GM21528 (cell line): ENCODE results near the gene TXNDC15.

Experiments
- ATAC-seq: cut with Tn5 transposase; IDR thresholded peaks from one replicate; pipeline ENCODE4 v1.9.1; 2021; ENCODE audit warnings: mild to moderate bottlenecking, moderate library complexity; ENCODE audit not compliant: unreplicated experiment, low FRiP score

TXNDC15 gene

DNA sequence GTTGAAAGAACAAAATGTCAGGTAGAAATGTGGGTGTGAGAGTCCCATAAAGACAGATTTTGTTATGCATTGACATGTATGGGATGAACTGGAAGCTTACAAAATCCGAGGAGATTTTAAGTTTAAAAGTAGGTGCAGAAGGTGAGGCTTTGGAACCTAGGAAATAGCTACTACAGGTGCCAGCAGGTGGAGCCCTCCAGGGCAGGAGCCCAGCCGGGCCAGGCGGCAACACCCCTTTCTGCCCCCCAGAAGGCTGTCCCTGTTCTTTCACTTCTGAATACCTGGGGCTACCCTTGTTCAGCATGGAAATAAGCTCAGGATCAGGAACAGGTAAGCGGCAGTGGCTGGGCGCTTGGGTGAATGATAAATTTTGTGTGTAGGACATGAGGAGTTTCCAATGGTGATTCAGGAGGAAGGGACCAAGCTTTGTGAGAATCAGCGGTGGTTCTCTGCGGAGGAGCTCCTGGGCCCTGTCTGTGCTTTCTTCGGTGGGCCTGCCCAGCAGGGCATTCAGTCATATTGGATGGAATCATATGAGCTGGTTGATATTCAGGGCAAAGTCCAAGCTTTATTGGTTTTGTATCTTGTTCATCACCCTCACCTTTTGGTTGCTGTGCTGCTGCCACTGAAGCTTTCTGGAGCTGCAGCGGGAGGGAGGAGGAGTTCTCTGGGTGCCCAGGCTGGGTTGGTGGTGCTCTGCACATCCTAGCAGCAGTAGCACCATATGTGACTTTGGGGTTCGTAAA, 43.1 kb downstream of the TXNDC15 start:
- ATAC-seq = no peak

DNA sequence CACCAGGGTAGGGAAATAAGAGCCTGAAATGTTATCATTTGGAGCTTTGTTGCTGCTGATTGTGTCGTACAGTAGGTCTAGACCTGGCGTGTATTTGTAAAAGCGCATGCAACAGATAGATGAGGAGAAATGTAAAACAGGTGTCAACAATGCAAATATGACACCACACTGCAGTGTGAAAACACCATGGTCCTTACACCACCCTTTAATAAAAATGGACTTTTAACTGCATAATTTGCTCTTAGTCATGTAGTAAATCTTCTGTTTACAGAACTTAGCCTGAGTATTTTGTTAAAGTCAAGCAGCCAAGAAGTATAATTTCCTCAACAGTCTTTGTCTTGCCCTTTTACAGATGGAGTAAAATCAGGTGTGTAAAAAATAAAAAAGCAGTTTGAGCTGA, 44.7 kb downstream of the TXNDC15 start:
- ATAC-seq = no peak

DNA sequence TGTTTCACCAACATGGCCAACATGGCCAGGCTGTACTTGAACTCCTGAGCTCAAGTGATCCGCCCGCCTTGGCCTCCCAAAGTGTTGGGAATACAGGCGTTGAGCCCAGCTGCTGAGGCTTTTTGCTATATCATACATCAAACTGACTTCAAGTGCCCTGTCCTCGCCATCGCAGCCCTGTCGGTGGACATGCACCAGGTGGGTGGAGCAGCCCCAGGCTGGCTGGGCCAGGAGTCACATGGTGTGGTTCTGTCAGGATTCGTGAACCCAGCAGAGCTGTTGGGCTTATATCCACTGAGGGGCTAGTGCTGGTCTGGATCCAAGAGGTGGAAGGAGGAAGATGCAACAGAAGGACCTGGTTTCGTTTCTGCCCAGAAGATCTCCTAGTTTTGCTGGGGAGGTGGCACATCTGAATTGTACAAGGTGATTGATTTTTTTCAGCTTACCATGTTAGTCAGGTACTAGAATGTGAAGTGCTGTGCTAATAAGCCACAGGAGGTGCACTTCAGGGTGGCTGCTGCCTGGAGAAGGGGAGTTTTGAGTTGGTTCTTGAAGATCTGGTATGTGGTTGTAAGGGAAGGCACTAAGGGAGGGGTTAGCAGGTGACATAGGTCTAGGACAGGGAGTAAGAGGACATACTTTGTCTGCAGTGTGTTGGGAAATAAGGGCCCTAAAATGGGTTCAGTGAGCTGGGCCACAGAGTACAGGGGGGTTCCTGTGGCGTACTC, 46.8 kb downstream of the TXNDC15 start:
- no peak for ATAC-seq

DNA sequence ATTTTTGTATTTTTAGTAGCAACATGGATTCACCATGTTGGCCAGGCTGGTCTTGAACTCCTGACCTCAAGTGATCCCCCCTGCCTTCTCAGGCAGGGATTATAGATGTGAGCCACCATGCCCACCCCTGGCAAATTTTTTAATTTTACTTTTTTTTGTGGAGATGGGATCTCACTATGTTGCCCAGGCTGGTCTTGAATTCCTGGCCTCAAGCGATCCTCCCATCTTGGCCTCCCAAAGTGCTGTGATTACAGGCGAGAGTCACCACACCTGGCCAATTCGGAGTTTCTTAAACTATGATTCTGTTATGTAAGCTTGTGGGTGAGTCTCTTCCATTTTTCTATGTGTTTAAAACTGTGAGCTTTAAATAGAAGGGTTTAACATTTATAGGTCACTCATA, 58.3 kb downstream of the TXNDC15 start:
- no peak for ATAC-seq

DNA sequence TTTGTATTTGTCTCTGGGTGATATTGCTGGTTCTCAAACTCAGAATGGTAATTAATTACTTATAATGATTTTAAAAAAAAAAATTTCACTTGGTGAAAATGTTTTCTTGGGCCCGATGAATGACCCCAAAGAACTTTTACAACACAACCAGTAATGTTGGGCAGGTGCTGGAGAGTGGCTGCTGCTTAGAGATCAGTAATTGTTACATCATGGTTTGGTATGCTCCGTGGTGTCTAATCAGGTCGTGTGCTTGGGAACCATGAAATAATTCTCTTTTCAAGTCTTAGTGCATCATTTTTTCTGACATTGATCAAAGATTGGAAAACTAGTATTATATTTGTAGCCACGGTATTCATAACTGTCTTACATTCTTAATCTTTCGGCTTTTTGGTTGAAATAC, 60.0 kb downstream of the TXNDC15 start:
- no peak for ATAC-seq

DNA sequence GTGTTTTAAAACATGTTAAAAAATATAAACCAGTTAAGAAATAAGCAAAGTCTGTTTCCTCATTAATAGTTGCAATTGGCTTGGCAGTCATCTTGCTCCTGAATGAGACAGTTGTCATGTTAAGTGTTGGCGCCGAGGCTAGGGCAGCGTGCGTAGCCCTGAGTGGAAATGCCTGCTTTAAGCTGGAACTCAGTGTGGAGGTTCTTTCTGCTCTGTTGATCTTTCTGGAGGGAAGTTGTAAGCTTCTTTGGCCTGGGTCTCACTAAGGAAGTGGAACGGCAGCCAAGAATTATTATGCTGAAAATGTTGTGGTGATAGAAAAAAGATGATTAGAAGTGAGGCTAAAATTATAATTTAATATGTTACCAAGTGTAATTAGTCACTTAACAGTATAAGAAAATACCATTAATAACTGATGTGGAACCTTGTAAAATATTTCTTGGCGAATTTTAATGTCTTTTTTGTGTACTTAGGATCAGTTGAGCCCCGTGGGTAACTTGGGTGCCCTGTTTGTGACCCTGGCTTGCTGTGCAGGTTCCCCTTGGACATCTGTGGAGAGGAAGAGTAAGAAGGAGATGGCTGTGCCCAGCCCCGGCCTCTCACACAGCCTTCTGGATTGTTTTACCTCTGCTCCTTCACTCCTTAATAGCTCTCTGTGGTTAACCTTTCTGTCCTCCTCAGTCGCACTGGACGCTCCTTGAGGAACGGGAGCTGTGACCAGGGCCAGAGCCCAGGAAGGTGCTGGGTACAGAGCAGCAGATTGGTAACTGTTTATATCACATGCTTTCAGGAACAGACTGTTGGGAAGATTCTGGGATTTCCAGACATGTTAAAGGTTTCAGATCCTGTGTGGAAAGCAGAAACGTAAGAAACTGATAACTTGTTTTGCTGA, 61.8 kb downstream of the TXNDC15 start:
- no peak for ATAC-seq

DNA sequence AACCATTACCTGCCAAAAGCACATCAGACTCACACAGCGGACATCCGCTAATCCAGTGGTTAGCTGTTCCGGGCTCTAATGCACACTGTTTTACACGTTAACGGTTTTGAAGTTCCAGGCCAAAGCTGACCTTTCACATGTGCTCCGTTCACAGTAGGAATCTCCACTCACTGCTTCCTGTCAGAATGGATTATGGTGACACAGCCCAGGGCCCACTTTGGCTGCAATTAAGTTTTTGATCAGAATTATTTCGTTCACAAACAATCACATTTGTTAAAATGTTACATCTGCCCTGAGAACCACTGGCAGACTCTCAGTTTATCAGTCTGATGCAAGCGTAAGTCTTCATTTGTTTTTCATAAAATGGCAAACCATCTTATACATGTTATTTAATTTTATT, 63.4 kb downstream of the TXNDC15 start:
- ATAC-seq = no peak

DNA sequence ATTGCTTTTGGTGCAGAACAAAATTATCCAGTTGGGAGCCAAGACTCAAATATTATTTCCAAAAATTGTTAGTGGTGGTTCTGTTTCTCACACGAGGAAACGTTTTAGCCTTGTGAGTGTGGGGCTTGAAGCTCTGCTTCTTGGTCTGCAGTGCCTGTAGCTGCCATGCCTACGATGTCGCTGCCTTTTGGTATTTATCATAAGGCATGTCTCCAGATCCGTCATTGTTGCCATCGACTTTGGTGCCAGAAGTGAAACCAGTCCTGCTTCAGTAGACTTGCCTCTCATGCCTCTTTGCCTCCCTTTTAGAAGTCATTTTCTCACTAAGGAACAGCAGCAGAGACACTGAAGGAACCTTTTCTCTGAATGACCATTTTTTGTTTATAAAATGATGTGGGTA, 63.9 kb downstream of the TXNDC15 start:
- no peak for ATAC-seq

DNA sequence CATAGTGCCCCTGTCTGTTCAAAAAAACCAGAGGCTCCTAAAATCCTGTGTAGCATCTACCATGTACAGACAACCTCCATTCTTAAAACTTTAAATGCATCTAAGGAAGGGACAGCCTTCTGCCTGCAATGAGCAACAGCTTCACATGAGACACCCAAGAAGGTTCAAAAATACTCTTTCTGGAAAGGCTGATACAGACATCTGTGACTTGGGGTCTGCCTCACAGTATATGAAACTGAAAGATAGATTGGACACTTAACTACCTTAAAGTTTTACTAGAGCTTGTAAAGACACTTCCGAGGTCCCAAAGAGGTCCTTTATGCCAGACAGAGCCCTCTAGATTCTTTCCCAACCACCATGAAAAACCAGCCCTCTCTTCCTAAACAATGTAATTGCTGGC, 65.3 kb downstream of the TXNDC15 start:
- ATAC-seq = no peak

DNA sequence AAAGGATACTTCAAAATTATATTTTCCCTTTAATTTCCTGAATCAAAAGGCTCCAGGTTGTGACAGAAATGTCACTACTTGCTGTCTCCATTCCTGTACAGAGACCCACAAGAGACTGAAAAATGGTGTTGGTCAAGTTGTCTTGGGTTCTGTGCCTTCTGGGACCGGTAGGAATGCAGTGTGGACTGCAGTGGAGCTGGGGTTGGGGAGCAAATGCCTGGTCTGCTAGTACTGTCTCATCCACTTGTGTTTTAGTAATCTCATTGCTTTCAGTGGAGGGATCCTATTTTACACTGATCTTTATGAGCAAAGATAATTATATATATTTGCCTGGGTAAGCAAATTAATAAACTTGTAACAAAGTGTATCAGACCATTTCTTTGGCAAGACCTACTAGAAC, 69.4 kb downstream of the TXNDC15 start:
- ATAC-seq = no peak

DNA sequence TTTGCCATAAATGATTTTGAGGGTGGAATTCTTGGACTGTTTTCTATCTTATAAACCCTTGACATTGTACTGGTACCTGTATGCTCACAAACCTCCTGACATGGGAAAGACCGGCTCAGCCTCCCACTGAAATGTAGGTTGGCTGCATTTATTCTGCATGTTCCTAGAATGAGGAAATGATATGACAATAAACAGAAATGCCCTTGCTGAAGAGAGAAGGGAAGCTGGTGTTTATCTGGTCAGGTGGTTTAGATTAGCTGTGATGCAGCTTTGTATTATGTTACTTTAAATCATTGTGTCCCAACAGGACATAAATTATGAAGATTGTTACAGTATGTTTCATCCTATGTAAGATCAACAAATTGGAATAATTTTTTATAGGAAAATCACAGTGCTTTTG, 70.5 kb downstream of the TXNDC15 start:
- no peak for ATAC-seq

DNA sequence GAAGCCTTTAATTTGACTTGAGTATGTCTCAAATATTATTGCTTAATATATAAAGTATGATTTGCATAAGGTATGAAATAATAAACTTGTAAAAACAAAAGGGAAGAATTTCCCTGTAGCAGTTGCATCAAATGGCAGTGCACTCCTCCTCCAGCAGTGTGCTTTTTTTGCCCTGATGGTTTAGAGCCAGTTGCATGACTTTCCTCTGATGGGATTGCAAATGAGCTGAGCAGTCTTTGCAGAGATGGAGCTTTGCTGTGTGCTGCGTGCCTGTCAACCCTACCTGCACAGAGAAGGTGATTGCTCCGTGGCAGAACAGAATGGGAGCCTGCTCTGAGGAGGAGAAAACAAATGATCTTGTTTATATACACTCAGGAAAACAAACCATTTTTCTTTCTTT, 70.9 kb downstream of the TXNDC15 start:
- ATAC-seq = no peak

DNA sequence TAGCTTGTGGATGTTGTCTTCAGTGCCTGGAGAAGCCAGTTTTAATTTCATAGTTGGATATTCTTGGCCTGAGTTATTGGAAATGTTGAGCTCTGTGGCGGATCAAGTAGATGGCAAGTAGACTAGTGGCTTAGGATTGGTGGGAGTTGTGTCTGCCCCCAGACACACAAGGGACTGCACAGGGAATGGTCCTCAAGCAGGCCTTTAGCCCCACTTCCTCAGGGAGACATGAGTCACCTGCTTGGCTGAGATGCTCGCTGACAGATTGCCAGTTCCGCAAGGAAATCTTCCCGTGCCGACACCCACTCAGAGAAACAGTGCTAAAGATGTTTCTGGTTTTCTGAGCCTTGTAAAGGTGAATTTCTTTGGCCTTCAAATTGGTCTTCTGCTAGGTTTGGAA, 74.7 kb downstream of the TXNDC15 start:
- no peak for ATAC-seq

DNA sequence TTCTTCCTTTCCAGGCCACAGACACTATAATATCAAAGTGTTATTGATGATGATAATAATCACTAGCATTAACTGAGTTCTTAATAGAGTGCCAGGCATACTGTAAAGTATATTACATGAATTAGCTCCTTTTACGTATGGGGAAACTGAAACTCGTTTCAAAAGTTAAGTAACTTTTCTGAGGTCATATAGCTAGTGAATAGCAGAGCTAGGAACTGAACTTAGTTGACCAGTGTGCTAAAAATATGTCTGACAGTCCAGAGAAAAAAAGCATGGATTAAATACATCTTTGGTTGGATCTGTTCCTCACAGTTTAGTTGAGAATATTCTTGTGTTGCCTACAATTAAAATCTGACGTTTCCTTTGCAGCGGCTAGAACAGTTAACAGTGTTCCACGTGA, 75.1 kb downstream of the TXNDC15 start:
- no peak for ATAC-seq
